ENCODE results near the gene ANOS1. TPM values are rescaled to one million over a fixed set of nuclear protein-coding genes. Genes with fewer than 3 reads are reported as not detected.
"Not testable (repeated sequence)": the region's sequence is repeated elsewhere in the genome, so short reads cannot be mapped to it uniquely, and the experiment has no call there.

The ANOS1 gene, protein sequence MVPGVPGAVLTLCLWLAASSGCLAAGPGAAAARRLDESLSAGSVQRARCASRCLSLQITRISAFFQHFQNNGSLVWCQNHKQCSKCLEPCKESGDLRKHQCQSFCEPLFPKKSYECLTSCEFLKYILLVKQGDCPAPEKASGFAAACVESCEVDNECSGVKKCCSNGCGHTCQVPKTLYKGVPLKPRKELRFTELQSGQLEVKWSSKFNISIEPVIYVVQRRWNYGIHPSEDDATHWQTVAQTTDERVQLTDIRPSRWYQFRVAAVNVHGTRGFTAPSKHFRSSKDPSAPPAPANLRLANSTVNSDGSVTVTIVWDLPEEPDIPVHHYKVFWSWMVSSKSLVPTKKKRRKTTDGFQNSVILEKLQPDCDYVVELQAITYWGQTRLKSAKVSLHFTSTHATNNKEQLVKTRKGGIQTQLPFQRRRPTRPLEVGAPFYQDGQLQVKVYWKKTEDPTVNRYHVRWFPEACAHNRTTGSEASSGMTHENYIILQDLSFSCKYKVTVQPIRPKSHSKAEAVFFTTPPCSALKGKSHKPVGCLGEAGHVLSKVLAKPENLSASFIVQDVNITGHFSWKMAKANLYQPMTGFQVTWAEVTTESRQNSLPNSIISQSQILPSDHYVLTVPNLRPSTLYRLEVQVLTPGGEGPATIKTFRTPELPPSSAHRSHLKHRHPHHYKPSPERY
- total RNA-seq (ENCODE audit: insufficient read depth, low replicate concordance) = 15.9 TPM

DNA sequence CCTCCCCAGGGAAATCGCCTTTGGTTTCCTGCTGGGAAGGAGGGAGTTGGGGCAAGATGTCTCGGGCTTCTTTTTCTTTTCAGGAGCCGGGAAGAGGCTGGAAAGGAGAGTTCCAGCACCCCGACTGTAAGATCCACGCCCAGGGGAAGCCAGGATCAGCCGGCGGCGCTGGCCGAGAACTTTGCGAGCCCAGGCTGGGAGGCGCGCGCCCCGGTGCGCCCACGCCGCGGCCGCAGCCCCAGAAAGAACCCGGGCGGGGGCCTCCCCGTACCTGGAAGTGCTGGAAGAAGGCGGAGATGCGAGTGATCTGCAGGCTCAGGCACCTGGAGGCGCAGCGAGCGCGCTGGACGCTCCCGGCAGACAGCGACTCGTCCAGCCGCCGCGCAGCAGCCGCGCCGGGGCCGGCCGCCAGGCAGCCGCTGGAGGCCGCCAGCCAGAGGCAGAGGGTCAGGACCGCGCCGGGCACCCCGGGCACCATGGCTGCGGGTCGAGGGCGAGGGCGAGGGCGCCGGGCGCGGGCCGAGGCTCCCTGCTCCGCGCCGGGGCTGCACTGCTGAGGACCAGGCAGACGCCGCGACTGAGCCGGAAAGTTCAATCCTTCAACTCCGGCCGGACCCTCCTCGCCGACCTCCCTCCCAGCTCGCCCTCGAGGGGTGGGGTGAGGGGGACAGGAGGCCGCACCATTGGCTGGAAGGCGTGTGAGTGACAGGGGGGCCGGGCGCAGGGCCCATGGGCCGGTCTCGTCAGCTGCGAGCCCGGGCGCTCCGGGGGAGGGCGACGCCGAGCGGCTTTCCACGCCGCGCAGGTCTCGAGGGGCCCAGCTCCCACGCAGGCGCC, at the start of gene ANOS1:
Gene ANOS1 (minus strand): TSS at position 579 of the 837 bp plus-strand sequence. CDS start 101 bp downstream, at position 478.
- DNase-seq (ENCODE audit: low spot score) = peak; percentile 80

DNA sequence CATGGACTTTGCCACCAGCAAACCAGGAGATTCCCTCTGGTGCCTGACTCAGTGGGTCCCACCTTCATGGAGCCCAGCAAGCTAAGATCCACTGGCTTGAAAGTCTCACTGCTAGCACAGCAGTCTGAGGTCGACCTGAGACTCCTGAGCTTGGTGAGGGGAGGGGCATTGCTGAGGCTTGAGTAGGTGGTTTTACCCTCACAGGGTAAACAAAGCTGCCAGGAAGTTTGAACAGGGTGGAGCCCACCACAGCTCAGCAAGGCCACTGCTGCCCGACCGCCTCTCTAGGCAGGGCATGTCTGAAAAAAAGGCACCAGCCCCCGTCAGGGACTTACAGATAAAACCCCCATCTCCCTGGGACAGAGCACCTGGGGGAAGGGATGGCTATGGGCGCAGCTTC, 41.2 kb upstream of the ANOS1 start:
- DNase-seq (ENCODE audit: low spot score) = no peak

DNA sequence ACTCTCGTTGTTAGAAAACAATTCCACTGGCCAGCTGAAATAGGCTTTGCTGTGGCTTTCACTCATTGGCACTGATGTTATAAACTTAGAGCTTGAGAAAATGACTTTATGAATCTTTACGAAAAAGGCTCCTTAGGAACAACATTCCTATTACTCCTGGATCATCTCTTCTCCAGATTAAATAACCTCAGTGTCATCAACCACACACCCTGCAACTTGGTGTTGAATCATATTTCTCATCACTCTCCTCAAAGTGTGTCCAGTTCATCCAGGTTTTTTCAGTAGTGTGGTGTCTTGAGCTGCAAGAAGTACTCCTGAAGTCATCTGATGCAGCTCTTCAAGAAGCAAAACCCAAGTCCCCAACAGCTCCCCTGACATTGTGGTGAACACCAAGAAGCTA, 28.1 kb upstream of the ANOS1 start:
- no peak for DNase-seq (ENCODE audit: low spot score)

DNA sequence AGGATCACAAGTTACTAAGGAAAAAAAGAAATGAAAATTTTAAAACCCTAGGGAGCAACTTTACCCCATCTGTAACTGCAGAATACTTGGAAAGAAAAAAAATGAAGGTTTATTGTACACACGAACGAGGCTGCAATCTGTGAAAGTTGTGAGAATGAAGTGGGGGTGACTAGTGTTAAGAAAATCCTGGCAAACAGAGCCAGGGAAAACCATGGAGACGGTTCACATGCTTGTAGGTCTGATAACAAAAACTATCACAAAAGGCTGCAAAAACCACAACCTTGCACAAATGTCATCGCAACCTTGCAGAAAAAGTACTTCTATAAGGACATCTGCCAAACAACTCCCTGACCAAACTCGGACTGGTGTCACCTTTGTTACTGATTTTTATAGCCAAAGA, 26.8 kb upstream of the ANOS1 start:
- not testable (repeated sequence) for DNase-seq (ENCODE audit: low spot score)

DNA sequence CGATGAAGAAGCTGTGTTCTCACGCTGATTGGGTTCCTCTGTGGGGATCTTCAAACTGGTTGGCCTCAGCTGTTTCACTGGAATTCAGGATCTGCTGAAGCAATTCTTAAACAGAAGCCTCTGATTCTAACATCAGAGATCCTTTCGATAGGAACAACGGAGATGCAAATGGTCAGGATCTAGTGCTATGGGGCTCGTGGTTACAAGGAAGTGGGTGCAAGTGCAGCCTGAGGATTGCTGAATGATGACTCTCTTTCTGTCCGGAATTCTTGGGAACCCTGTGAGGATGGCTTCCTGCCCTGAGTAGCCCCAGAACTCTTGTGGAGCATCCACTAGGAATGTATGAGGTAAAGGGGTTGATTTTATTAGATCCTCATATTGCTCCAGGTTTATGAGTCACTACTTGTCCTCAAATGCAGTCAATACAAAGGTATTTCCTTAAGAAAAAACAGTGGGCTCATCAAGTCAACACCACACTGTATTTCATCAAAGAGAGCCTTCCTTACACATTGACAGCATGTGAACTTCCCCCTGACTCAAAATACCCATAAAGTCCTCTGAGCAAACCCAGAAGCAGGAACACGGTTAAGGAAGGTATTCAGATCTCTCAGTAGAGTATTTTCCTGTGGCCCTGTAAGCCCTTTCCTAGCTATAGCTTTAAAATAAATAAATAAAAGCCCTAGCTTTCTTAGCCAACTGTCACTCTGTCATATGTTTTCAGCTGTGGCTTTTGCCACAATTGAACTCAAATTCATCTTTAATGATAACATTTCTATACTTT, 25.9 kb upstream of the ANOS1 start:
- DNase-seq (ENCODE audit: low spot score) = not testable (repeated sequence)

DNA sequence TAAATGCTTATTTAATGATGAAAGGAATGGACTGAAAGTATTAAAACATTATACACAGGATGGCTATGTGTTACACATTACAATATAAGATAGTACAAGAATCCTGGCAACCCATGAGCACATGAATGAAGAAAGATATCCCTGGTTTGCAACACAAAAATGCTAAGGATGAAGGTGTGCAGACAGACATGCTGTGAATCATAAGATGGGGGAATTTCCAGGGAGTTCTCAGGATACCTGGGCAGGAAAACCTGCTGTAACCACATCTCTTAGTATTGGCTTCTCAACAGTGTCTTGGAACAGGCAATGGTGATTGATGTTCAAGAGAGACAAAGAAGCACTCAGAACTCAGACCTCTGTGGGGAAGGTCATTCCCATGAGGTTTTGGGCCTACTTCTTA, 23.9 kb upstream of the ANOS1 start:
- DNase-seq (ENCODE audit: low spot score) = no peak

DNA sequence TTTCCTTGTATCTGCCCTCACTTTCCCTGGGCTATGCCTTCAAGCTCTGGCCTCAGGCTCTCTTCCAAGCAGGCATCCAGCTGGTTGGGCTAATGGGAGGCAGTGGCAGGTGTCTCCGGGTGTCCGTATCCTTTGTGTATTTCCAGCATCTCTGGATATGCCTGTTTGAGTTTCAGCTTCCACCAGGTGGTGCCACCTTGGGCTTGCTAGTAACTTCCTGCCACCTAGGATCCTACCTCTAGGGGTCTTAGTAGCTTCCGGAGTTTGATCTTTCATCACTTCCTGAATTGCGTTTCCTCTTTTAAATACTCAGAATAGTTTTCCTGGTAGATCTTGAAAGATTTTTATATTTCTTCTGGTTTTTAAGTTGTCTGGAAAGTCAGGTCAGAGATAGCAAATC, 23.2 kb upstream of the ANOS1 start:
- DNase-seq (ENCODE audit: low spot score) = no peak

DNA sequence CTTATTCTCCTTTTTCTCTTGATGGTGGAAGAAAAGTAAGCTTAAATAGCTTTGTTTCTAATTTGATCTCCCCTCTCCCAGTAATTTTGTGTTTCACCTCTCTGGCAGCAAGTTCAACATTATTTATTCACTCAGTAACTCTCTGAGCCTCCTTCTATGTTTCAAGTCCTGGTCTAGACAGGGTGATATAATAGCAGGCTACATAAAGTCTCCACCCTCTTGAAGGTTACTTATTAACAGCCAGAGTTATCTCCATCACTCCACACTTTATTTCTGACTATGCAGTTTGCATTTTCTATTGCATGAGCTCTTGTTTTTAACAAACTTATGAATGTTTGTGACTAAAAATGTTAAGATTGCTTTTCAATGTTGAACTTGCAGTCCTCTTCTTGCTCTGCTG, 17.8 kb upstream of the ANOS1 start:
- DNase-seq (ENCODE audit: low spot score) = no peak

DNA sequence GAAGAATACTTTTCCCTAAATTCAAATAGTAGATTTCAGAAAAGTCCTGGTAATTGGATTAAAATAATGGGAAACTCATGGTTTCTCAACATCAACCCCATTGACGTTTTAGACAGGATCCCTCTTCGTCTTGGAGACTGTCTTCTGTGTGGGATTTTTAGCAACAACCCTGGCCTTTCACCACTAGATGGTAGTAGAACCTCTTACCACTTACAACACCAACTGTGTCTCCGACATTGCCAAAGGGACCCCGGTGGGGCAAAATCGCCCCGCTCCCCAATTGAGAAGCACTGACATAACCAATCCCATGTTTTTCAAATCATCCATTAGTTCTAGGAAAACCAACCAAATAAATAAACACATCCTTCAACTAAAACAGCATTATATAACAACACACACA, 16.9 kb upstream of the ANOS1 start:
- DNase-seq (ENCODE audit: low spot score) = no peak

DNA sequence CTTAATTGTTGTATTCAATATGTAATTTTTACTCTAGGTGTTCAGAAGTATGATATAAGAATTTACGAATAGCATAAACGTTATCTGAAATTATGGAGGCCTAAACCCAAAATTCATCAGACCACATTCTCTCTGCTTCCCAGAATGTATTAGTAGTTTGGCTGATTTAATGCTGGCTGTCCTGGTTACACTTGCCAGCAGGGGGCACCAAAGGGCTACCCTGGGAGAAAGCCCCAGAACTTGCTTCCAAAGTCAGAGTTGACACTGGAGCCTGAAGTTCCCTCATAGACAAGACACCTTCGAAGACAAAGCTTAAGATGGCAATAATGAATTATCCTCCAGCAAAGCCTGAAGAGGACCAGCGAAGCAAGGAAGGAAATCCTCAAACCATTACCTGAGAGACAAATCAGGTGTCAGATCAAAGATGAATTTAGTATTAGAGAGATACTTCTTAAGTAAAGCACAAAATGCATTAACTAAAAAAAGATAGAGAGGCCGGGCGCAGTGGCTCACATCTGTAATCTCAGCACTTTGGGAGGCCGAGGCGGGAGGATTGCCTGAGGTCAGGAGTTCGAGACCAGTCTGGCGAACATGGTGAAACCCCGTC, 11.3 kb upstream of the ANOS1 start:
- no peak for DNase-seq (ENCODE audit: low spot score)

DNA sequence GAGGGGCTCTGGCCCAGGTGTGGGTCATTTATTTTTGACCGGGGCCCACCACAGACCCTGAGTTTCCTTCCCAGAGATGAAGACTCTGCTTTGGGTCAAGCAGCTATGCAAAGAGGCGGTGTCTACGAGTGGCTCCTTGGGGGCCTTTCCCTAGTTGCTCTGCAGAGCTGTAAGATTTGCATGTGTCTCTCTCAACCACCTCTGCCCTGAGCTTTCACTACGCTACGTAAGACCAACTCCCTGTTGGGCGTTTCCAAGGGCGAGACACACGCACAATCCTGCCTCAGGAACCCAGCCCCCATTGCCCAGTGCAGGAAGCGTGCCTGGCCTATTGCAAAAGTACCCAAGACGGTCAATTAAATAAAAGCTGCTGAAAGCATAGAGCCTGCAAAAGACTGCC, 10.0 kb upstream of the ANOS1 start:
- no peak for DNase-seq (ENCODE audit: low spot score)

DNA sequence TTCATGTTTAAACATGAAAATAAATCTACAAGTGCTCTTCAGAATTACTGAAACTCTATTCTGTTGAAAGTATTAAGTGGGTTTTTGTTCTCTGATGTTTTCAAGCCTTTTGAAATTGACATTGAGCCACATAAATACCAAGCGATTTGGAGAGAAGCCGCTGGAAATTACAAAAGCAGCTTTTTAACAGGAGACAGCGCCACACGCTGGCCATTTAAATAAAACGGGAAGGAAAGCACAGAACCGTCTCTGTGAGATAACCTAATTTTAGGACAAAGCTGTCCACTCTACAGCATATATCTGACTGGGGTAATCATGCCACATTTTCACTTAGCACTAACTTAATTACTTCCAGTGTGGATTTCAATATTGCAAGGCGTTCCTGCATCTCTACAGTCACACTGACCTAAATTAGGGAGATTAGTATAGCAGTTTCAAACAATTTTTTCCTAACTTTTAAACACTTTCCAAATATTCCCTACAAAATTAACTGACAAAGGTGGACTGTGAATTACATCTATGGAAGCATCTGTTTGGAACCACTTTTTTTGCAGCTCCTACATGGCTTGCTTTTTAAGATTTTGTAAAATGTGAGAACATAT, 6.8 kb upstream of the ANOS1 start:
- DNase-seq (ENCODE audit: low spot score) = peak; percentile 72

DNA sequence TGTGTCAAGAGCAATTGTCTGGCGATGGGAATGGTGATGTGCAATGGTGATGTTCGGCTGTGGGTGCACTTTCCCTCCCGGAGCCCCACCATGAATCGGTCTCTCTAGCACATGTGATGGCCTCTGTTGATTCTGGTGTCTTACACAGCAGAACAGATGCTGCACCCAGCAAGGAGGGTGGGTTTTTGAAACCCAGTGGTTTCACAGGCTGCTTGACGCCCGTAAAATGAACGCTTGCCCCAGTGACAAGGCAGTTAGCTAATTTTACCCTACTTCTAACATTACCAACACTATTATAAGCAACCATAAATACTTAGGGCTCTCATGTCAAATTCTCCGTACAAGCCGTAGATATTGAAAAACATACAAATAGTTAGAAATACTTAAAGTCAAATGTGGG, 5.9 kb upstream of the ANOS1 start:
- DNase-seq (ENCODE audit: low spot score) = no peak

DNA sequence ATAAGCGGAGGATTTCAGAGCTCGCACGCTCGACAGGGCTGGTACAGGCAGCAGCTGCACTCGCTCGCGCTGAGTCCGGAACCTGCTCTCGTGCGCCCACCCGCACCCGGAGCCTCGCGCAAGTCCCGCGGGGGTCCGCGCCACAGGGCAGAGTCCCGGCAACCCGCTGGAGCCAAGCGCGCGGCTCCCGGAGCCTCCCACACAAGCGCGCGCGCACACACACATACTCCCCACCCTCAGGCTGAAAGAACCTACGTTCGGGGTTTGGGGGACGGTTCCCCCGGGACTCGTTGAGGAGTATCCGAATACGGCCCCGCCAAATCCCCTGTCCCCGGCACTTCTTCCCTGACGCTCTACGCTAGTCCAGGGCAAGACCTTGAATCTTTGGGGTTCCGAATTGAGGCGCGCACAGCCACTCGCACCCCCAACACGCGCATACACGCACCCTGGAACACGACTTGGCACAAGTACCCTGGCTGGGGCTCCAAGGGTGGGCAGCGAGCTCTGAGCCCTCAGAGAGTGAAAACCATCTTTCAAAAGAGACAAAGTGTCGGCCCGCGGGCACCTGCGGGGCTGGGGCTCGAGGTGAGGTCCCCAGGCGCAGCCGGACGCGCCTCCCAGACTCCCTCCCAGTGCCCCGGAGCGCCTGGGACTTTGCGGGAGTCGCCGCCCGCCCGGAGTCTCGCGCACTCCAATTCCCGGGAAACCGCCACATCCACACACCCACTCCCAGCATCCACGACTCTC, 952 bp downstream of the ANOS1 start:
- no peak for DNase-seq (ENCODE audit: low spot score)

DNA sequence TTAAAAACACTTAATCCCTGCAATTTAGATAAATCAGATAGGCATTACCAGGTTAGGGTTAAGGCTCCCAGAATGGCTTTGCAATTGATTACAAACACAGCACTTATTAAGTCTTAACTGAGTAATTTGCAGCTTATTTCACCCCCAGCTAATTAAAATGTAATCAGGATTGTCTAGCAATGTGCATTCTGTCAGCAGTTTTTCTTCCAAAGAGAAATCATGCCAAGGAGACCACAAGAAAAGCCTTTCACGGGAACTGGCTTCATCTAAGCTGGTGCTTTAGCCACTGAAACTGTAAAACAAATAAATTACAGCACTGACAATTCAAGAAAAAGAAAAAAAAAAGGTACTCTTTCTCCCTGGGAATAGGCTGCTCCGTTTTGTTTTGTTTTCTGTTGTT, 2.1 kb downstream of the ANOS1 start:
- DNase-seq (ENCODE audit: low spot score) = no peak

DNA sequence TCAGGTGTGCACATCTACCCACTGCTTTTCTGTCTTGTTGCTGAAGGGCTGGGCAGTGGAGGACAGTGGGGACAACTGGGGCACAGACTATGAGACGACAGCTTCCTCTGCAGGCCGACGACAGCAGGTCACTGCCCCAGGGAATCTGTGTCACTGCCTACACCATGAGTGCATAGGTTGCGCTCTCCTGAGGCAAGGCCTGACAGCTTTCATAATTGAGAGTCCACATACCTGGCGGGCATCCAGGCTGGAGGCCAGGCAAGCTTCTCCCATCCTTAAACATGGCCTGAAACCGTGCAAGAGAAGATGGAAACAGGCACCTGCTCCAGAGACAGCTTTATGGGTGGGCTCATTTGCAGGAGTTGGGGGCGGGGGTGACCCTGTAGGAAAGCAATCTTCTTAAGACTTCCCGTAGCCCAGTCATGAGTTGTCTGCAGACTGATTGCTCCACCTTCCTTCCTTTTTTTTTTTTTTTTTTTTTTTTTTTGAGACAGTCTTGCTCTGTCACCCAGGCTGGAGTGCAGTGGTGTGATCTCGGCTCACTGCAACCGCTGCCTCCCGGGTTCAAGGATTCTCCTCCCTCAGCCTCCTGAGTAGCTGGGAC, 2.9 kb downstream of the ANOS1 start:
- no peak for DNase-seq (ENCODE audit: low spot score)

DNA sequence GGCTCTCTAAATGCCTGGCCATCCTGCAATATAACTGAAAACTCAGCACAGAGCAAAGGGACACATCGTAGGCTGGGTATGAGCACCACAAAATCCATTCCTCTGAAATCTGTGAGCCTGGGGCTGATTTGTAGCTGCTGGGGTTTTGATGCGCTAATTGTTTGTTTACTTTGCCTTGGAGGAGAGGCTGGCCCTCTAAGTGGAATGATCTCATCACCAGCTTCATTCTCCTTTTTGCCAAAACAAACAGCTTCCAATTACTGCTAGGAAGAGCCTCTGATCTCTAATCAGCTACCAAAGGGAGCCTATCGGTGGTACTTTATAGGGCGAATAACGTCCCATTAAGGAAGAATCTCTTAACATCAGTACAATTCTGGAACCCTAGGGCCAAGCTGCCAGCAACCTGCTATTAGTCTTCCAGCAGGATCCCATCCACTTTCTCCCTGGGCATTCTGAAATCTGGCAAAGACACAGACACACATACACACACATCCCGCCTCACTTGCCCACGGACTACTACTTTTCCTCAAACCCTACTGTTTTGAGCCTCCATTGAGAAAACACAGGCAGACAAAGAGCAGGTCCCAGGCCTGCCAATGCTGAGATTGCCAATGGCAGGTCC, 5.8 kb downstream of the ANOS1 start:
- DNase-seq (ENCODE audit: low spot score) = no peak

DNA sequence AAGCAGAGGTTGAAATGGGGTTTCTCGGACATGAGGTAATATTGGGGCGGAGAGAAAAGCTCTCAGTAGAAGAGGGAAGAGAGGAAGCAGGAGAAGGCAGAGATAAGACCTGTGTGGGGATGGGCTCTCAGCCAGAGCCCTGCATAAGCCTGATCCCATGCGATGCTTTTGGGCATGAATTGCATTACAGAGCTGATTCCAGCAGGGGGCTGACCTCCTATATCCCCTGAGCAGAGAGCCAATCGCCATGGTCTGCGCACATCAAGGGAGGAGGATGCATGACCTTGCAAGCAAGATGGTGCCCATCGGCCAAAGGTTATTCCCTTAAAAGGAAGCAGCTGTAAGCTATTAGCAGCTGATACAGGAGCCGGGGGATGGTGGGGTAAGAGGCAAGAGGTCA, 7.6 kb downstream of the ANOS1 start:
- DNase-seq (ENCODE audit: low spot score) = no peak

DNA sequence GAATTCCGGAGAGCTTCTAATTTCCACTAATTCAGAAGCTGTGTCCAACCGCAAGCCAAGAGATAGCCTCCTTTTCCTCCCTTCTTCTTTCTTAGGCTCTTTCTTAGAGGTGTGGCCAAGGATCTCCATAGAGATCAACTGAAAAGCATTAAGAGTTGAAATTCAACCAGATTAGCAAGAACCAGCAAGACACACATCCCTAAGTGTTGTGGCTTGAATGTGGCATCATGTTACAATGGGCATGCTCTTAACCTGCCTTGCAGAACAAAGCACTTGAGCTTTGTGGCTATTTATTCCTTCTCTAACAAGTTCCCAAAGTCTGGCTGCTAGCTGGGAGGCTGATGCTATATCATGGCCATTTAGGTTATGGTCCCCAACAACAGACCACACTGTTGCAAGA, 10.4 kb downstream of the ANOS1 start:
- no peak for DNase-seq (ENCODE audit: low spot score)

Data from umbilical cord (tissue), 2 donors.